CD14-positive monocyte (primary cell): ENCODE measurements around the gene PTPRR. TPM values are rescaled to one million over a fixed set of nuclear protein-coding genes. Genes with fewer than 3 reads are reported as not detected.

Experiments used
- DNase-seq, 3 donors: peaks; one replicate each; pipeline ENCODE4 v3.0.0-alpha.2; 2011 to 2022
- H2AFZ ChIP-seq: 2 replicates; pipeline ENCODE4 v1.6.0; 2012; ENCODE audit warnings: mild to moderate bottlenecking, low read depth, low read length, inconsistent platforms; ENCODE audit not compliant: insufficient read depth, poor library complexity, severe bottlenecking
- H3K27ac ChIP-seq, 2 donors: 1 replicate in 1 of 2; 2 replicates in 1 of 2; pipeline ENCODE4 v1.5.1; 2012 to 2013; ENCODE audit warnings: low read length in 2 of 2, control low read depth in 1 of 2, inconsistent platforms in 1 of 2, low read depth in 1 of 2, mild to moderate bottlenecking in 1 of 2
- H3K27me3 ChIP-seq, 2 donors: one replicate each; pipeline versions ENCODE4 v1.6.0 to v1.6.1; 2011 to 2013; ENCODE audit warnings: low read length in 2 of 2; ENCODE audit not compliant: control insufficient read depth in 2 of 2, insufficient read depth in 2 of 2
- H3K36me3 ChIP-seq, 2 donors: replicated peaks in 1 of 2; 1 replicate in 1 of 2; 2 replicates in 1 of 2; pipeline versions ENCODE4 v1.5.1 to v1.6.1; 2012 to 2013; ENCODE audit warnings: low read length in 2 of 2, control low read depth in 1 of 2, inconsistent platforms in 1 of 2, mild to moderate bottlenecking in 1 of 2; ENCODE audit not compliant: insufficient read depth in 2 of 2, control insufficient read depth in 1 of 2
- H3K4me1 ChIP-seq, 2 donors: 1 replicate in 1 of 2; 2 replicates in 1 of 2; pipeline versions ENCODE4 v1.5.1 to v1.6.1; 2012 to 2013; ENCODE audit warnings: low read length in 2 of 2, control low read depth in 1 of 2, inconsistent platforms in 1 of 2, mild to moderate bottlenecking in 1 of 2, moderate library complexity in 1 of 2; ENCODE audit not compliant: insufficient read depth in 2 of 2, control insufficient read depth in 1 of 2
- H3K4me2 ChIP-seq: replicated peaks from 2 replicates; pipeline ENCODE3; 2012; ENCODE audit warnings: low read length, moderate library complexity, mild to moderate bottlenecking; ENCODE audit not compliant: poor library complexity, severe bottlenecking; ENCODE audit errors: extremely low read depth
- H3K4me3 ChIP-seq, 3 experiments: fragments of 200-600 bp in 1 of 3; sonication (generic) in 1 of 3; replicated peaks in 1 of 3; 1 replicate in 2 of 3; 2 replicates in 1 of 3; pipeline ENCODE4 v1.5.1; 2011 to 2013; ENCODE audit warnings: low read length in 3 of 3, mild to moderate bottlenecking in 3 of 3, control low read depth in 2 of 3, low read depth in 2 of 3, inconsistent platforms in 1 of 3, moderate library complexity in 1 of 3
- H3K79me2 ChIP-seq: 2 replicates; pipeline ENCODE4 v1.6.0; 2012; ENCODE audit warnings: mild to moderate bottlenecking, control low read depth, inconsistent platforms, low read length, moderate library complexity; ENCODE audit not compliant: insufficient read depth
- H3K9ac ChIP-seq: 2 replicates; pipeline ENCODE4 v1.6.0; 2017; ENCODE audit warnings: low read length, mild to moderate bottlenecking; ENCODE audit not compliant: insufficient read depth, poor library complexity, severe bottlenecking
- H3K9me3 ChIP-seq, 2 donors: replicated peaks in 1 of 2; 1 replicate in 1 of 2; 2 replicates in 1 of 2; pipeline versions ENCODE4 v1.5.1 to v1.6.1; 2012 to 2013; ENCODE audit warnings: low read length in 2 of 2, control low read depth in 1 of 2; ENCODE audit not compliant: control insufficient read depth in 1 of 2, insufficient read depth in 1 of 2
- H4K20me1 ChIP-seq: 2 replicates; pipeline ENCODE4 v1.6.0; 2012; ENCODE audit warnings: mild to moderate bottlenecking, low read length, control low read depth, moderate library complexity; ENCODE audit not compliant: insufficient read depth
- H3K27ac Mint-ChIP-seq, 7 donors: one replicate each; pipeline ENCODE4 v1.8.0; 2020; ENCODE audit warnings: mild to moderate bottlenecking in 7 of 7, mixed read lengths in 7 of 7, moderate library complexity in 6 of 7, inconsistent platforms in 2 of 7
- H3K27me3 Mint-ChIP-seq, 3 donors: one replicate each; pipeline ENCODE4 v1.8.0; 2021 to 2022; ENCODE audit warnings: low read depth in 3 of 3, mild to moderate bottlenecking in 3 of 3, mixed read lengths in 3 of 3, moderate library complexity in 3 of 3, inconsistent platforms in 1 of 3
- H3K36me3 Mint-ChIP-seq, 2 donors: one replicate each; pipeline ENCODE4 v1.8.0; 2020; ENCODE audit warnings: mixed read lengths in 2 of 2, inconsistent platforms in 1 of 2, mild to moderate bottlenecking in 1 of 2
- H3K4me1 Mint-ChIP-seq: one replicate; pipeline ENCODE4 v1.8.0; 2020; ENCODE audit warnings: mild to moderate bottlenecking, mixed read lengths
- H3K4me3 Mint-ChIP-seq, 2 donors: one replicate each; pipeline ENCODE4 v1.8.0; 2020; ENCODE audit warnings: mild to moderate bottlenecking in 2 of 2, mixed read lengths in 2 of 2, moderate library complexity in 1 of 2
- H3K9me3 Mint-ChIP-seq, 7 donors: one replicate each; pipeline ENCODE4 v1.8.0; 2020 to 2022; ENCODE audit warnings: mixed read lengths in 7 of 7, mild to moderate bottlenecking in 6 of 7, moderate library complexity in 6 of 7, inconsistent platforms in 2 of 7
- CTCF ChIP-seq: fragments of 200-600 bp; IDR thresholded peaks from one replicate; pipeline ENCODE4 v1.8.0; 2022; ENCODE audit warnings: antibody characterized with exemption, mild to moderate bottlenecking
- WGBS: methylation state at CpG from one replicate; pipeline ENCODE4 v1.1.5; 2013; ENCODE audit warnings: missing lambda C conversion rate; ENCODE audit not compliant: insufficient coverage; 5-methylcytosine and 5-hydroxymethylcytosine counted together
- intact Hi-C, 2 donors: fragments of 100-400 bp; cut with micrococcal nuclease; formaldehyde crosslinking; loops; one replicate each; pipeline versions ENCODE4 v1.15.0 to v1.15.1; 2023
- polyA plus RNA-seq, 3 donors: library from polyadenylated mRNA; depleted of rRNA in 1 of 3; unstranded in 2 of 3; stranded (reverse) in 1 of 3; fragments of 300-500 nt in 2 of 3; fragments of >200 nt in 1 of 3; fragmentation: Illumina TruSeq in 2 of 3; gene quantifications; 1 replicate in 2 of 3; 2 replicates in 1 of 3; pipeline ENCODE4 v1.2.3, GENCODE V29; 2012 to 2021

The PTPRR gene
- polyA plus RNA-seq, 3 donors, result not detected

DNA sequence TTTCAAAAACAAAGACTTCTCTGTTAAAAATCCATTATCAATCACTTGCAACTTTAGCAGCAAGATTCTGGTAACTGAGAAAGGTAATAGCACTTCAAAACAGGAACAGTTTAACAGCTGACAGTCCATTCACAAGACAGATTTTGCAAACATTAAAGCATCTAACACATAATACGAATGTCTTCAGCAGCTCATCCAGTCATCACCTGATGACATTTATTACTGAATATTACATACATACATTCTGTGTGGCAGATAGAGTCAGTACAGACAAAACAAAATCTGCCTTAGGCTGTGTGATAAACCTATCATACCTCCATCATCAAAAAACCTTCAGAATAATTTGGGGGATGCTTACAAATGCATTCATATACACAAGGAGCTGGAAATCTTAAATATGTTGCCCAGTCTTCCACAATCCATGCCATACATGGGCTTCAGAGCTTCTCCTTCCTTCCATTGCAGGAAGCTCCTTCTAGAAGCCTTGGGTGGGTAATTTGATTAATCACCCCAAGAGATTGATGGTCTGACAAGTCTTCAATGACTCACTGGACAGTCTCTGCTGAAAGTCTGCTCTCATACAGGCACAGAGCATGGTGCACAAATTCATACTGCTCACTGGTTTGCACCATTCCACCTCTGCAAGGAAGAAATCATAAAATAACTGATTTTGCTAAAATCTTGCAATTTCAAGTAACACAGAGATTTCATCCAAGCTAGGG, 281.7 kb downstream of the PTPRR start:
- Histone ChIP-seq H3K9ac (no peak overlapping the region), H3K9me3 (no peaks in the 10 kb centered on the region), H3K4me3 (no peak overlapping the region), H3K27me3 (no peaks in the 10 kb centered on the region), H3K36me3 (no peaks in the 10 kb centered on the region), H4K20me1 (no peaks in the 10 kb centered on the region), H3K27ac (no peak overlapping the region), H3K4me2 (no peak overlapping the region), H3K79me2 (no peaks in the 10 kb centered on the region), H3K4me1 (no peaks in the 10 kb centered on the region), H2AFZ (no peak overlapping the region)
- no peak overlapping the region for H3K4me3 Mint-ChIP-seq
- peaks cover 0 to 3% (median 2%) of the 10 kb centered on the region in 3 donors for H3K27me3 Mint-ChIP-seq
- intact Hi-C loops, result no loop called here
- no peak overlapping the region for H3K27ac Mint-ChIP-seq
- H3K36me3 Mint-ChIP-seq, result no peaks in the 10 kb centered on the region
- H3K4me1 Mint-ChIP-seq, result no peaks in the 10 kb centered on the region
- H3K9me3 Mint-ChIP-seq, result peaks cover 0 to 6% (median 2%) of the 10 kb centered on the region in 7 donors
- no peak for DNase-seq
- WGBS, result no CpG with 5 or more reads among the region's 1 CpG
- no peak for TF ChIP-seq CTCF

DNA sequence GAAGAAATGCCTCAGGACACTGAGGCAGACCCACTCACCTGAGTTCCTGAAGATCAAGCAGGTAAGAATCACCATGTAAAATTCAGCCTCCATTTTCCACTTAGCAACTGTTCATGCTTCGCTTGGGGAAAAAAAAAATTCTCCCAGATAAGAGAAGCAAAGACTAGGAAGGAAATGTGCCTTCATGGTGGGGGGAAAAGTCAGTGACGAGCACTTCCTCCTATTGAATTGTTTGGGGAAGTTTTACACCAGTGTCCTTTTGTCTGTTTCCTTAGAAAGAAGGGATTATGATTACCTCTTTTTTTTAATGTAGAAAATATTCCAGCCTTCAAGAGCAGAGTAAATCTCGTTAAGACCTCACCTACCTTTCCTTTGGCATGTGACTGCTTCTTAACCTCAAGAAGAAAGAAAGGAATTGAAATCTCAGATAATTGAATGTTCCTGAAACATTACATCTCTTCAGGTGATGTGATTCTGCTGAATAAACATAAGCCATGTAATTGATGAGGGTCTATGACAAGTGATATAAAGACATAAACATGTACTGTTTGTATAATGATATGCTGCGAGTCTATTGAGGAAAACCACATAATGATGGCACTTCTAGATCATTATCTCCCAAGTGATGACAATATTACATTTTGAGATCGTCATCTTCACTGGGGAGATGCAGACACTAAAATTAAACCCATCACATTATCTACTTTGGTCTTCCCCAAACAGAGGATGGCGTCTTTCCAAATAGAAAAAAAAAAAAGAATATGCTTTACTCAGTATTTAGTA, 283.0 kb downstream of the PTPRR start, which contains the start of gene PTPRB:
Gene PTPRB, minus strand, starts transcription at position 127 of the 783 bp plus-strand sequence. Its CDS starts 34 bp downstream, at position 93.
- no peak within 1 kb of the TSS for H3K27ac ChIP-seq
- no peaks in the 10 kb centered on the region for H3K4me1 ChIP-seq
- Mint-ChIP-seq H3K4me3 (no peak within 1 kb of the TSS), H3K27ac (no peak within 1 kb of the TSS), H3K27me3 (peaks cover 0 to 2% (median 0%) of the 10 kb centered on the region in 3 donors), H3K36me3 (no peaks in the 10 kb centered on the region), H3K9me3 (peaks cover 0 to 3% (median 2%) of the 10 kb centered on the region in 7 donors), H3K4me1 (no peaks in the 10 kb centered on the region)
- no peak within 1 kb of the TSS for H2AFZ ChIP-seq
- H3K36me3 ChIP-seq, result no peaks in the 10 kb centered on the region
- H3K9me3 ChIP-seq, result no peaks in the 10 kb centered on the region
- WGBS, result no CpG with 5 or more reads among the region's 6 CpGs
- no peak within 1 kb of the TSS for H3K9ac ChIP-seq
- intact Hi-C loops, result no loop called here
- no peak within 1 kb of the TSS for H3K4me2 ChIP-seq
- H4K20me1 ChIP-seq, result no peaks in the 10 kb centered on the region
- no peaks in the 10 kb centered on the region for H3K27me3 ChIP-seq
- no peak within 1 kb of the TSS for H3K4me3 ChIP-seq
- no peaks in the 10 kb centered on the region for H3K79me2 ChIP-seq
- DNase-seq, result no peak
- TF ChIP-seq CTCF, result no peak
